GM19238 (cell line): ENCODE results near the gene CTNNBL1.
"Not testable (repeated sequence)": the region's sequence is repeated elsewhere in the genome, so short reads cannot be mapped to it uniquely, and the experiment has no call there.

Experiments
- DNase-seq: peaks from one replicate; pipeline ENCODE4 v3.0.0; 2011; ENCODE audit warnings: low spot score; ENCODE audit not compliant: insufficient read length

Gene CTNNBL1, protein sequence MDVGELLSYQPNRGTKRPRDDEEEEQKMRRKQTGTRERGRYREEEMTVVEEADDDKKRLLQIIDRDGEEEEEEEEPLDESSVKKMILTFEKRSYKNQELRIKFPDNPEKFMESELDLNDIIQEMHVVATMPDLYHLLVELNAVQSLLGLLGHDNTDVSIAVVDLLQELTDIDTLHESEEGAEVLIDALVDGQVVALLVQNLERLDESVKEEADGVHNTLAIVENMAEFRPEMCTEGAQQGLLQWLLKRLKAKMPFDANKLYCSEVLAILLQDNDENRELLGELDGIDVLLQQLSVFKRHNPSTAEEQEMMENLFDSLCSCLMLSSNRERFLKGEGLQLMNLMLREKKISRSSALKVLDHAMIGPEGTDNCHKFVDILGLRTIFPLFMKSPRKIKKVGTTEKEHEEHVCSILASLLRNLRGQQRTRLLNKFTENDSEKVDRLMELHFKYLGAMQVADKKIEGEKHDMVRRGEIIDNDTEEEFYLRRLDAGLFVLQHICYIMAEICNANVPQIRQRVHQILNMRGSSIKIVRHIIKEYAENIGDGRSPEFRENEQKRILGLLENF

GRCh38 chr20:37693635-37694626 lies at the start of gene CTNNBL1:
CTNNBL1 (plus strand) TSS chr20:37694030; CDS start chr20:37694123, 93 bp downstream.
- DNase-seq, result peak; percentile 80

GRCh38 chr20:37644605-37645004 lies 49.2 kb upstream of the CTNNBL1 start:
- no peak for DNase-seq

DNA sequence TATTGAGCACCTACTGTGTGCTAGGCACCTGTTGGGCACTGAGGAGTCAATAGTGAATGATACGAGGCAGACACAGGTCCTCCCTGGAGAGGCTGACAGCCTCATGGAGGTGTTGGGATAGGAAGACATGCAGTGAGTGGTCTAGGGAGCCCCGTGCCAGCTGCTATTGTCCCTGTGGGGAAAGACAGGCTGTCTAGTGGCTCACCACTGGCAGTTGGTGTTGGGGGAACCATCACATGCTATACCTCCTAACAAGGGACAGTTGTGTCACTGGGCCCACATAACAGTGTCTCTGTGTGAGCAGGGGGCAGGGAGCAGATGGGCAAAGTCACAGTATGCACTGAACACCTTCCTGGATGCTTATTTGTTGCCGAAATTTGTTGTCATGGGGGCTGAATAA lies 45.9 kb upstream of the CTNNBL1 start:
- no peak for DNase-seq

DNA sequence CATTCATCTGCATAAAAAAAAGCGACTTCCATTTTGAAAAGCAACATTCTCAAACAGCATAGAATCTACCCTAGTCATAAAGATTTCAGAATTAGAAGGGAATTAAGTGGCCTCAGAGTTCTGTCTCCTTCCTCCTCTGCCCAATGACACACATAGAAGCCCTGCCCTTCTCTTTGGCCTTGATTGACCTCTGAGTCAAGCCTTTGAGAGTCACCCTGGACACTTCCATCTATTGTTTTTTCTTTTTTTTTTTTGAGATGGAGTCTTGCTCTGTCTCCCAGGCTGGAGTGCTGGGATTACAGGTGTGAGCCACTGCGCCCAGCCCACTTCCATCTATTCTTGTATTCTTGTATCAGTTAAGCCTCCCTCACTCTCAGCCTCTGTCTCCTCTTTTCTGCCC lies 44.8 kb upstream of the CTNNBL1 start:
- no peak for DNase-seq

DNA sequence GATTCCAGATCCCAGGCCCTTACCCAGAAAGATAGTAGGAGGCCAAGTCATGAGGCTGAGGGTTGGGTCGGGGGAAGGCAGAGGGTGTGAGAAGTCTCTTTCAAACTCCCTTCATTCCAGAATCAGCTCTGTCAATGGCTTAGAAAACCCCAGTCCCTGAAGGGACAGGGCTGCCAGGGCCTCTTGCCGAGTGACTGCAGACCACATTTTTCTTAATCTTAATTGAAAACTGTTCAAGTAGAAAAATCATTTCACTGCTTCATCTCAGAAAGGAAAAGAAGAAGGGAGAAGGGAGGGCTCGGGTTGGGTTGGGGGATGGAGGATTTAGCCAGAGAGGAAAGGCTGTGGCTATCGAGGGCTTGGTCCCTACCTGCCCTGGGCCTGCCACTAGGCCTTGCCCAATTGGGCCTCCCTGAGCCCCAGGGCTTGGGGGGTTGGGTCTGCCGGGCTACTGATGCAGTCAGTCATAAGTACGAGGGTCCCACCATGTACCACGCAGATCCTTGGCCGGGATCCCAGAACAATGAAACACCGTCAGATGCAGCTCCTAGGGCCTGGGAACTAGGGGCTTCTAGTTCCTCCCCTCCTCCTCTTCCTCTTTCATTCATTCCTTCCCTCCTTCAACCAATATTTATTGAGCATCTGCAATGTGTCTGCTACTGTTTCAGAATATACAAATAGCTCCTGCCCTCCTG lies 44.0 kb upstream of the CTNNBL1 start:
- DNase-seq, result no peak

DNA sequence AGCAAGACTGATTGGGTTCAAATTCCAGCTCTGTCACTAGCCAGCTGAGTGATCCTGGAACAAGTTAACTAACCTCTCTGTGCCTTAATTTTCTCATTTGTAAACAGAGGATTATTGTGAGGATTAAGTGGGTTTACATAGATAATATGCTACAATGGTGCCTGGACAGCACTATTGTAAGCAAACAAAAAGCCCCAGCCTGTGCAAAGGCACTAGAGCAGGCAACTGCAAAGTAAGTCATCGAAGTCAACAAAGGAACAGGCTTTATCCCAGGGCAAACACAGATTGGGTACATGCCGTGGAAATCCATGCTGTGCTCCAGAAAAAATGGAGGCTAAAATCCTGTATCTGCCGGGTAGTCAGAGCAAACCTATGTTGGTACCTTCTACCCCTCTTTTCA lies 43.2 kb upstream of the CTNNBL1 start:
- no peak for DNase-seq

DNA sequence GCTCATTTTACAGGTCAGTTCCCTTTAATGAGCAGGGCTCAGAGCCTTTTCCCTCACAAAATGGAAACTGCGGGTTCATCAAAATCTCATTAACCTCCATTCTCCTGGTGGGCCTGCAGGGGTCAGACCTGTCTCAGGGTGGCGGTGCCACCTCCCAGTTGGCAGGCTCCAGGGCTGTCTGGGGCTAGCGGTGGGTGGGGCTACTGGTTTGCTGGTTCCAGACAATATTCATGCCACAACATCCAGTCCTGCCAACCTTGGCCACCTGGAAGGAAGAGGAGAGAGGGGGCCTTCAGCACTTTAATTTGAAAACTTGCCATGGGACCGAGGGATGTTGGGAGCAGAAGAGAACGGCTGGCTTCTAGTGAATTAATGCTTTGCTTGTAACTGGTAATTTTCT lies 41.9 kb upstream of the CTNNBL1 start:
- DNase-seq, result no peak

- DNase-seq, result no peak
Observed at GRCh38 chr20:37656945-37657344, 36.9 kb upstream of the CTNNBL1 start.

DNA sequence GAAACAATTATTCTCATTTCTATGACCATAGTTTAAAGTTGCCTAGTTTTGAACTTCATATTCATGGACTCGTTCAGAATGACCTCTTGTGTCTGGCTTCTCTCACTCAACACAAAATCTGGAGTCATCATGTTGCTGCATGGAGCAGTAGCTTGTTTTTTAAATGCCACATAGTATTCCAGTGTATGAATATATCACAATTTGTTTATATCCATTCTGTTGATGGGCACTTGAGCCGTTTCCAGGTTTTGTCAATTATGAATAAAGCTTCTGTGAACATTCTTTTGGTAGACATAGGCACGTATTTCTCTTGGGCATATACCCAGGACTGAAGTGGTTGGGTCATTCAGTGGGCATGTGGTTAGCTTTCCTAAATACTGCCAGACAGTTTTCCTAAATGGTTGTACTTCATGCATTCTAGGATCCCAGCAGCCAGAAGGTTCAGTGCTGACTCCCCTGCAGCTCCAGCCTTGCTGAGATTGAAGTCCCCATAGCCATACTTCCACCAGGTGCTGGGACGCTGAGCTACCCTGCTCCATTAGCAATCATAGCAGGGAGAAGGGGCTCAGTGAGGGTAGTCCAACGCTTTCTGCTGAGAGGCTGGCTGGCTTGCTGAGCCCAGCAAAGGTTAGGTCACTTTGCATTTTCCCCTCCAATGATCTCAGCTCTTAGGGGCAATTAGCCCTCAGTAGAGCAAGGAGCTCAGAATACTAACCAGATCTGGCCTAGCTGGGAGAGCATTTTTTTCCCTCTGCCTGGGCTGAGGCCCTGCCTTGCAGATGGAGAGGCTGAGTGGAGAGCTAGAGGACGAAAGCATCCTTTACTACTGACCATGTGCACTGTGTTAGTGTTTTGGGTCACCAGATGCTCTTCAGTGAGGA lies 35.7 kb upstream of the CTNNBL1 start:
- DNase-seq, result no peak

- DNase-seq, result no peak
Observed at GRCh38 chr20:37661519-37661918, 32.3 kb upstream of the CTNNBL1 start.

- DNase-seq, result no peak
Observed at GRCh38 chr20:37662308-37662707, 31.5 kb upstream of the CTNNBL1 start.

DNA sequence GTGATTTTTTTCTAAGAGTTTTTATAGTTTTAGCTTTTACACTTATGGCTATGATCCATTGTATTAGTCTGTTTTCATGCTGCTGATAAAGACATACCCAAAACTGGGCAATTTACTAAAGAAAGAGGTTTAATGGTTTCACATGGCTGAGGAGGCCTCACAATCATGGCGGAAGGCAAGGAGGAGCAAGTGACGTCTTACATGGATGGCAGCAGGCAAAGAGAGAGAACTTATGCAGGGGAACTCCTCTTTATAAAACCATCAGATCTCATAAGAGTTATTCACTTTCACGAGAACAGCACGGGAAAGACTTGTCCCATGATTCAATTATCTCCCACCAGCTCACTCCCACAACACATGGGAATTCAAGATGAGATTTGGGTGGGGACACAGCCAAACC lies 29.2 kb upstream of the CTNNBL1 start:
- DNase-seq, result not testable (repeated sequence)

DNA sequence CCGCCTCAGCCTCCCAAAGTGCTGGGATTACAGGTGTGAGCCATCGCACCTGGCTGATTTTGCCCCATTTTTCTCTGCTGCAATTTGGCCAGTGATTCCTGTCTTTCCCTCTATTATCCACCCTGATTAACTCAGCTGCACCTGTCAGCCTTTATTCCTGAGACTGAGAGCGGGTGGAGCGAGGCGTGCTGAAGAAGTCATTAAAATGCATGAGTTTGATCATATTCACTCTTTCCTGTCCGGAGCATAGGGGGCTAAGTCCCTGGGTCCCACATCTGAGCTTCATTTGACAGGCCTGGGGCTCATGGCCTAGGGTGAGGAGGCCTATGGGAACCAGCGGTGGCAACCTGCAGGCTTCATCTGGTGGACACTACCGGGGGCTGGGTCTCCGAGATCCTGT lies 25.7 kb upstream of the CTNNBL1 start:
- DNase-seq, result no peak

GRCh38 chr20:37669062-37669772 lies 24.6 kb upstream of the CTNNBL1 start:
- no peak for DNase-seq

GRCh38 chr20:37669773-37670236 lies 24.0 kb upstream of the CTNNBL1 start:
- DNase-seq, result no peak

DNA sequence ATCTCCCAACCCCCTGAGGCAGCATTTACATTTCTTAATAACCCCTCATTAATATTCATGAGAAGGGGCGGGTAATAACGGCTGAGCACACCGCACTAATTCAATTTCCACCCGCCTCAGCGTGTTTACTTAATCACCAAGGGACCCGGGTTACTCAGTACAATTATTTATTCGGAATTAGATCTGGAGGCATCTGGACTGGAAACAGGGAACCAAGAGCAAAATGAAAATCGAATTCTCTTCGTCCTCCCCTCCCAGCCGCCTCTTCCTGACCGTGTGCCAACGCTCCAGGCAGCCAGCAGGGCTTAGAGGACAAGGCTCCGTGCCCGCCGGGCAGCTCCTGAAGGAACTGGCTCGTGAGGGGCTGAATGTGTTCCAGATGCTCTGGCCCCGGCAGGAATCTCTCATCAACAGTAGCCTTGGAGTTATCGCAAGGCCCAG lies 23.5 kb upstream of the CTNNBL1 start:
- DNase-seq, result no peak

DNA sequence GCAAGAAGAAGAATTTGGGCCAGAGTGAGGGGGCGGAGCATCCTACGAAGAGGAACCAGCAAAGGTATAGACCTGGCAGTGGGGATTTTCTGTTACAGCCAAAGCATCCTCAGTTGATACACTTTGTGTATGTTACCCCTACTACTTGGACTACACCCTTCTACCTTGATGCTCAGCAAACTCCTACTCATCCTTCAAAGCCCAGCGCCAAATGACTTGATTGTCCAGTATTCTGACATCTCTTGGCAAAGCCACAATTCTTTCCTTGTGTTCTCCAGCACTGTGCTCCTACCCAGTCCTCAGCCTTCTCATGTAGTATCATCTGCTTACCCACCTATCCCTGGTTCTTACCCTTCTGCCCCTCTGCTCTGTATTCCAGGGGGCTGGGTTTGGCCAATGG lies 21.7 kb upstream of the CTNNBL1 start:
- no peak for DNase-seq

- no peak for DNase-seq
Observed at GRCh38 chr20:37673444-37673843, 20.4 kb upstream of the CTNNBL1 start.

DNA sequence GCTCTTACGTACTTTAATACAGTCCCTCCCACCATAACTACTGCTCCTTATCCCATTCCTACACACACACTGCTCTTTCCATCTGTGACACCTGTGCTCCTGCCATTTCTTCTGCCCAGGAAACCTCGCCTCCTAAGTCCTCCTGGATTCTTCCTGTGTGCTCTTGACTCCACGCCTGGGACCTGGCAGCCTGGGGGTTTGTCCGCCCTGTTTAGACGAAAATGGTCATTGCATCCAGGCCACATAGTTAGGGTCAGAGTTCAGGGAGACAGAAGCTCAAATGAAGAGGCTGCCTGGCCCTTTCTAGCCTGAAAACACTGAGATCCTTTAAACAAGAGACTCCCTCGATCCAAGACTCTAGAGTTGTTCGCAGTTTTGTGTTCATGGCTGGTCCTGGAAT lies 17.4 kb upstream of the CTNNBL1 start:
- DNase-seq, result no peak
